ENCODE measurements around the gene IRAK1. TPM values are rescaled to one million over a fixed set of nuclear protein-coding genes. Genes with fewer than 3 reads are reported as not detected.

Gene IRAK1
- total and polyA plus RNA-seq, 2 of the 8 experiments (the other 6 are each of a cell fraction or from before 2014, with no cell fraction given): 26.6 to 41.7 TPM

- H3K56ac ChIP-seq (replicated peaks; ENCODE audit: insufficient read length, low read depth, low read length): no peak overlapping the region
- H4K5ac ChIP-seq (ENCODE audit: insufficient read length, low read depth, low read length): no peak overlapping the region
- H3K79me1 ChIP-seq (ENCODE audit: low read depth, low read length): no peaks in the 10 kb centered on the region
- no peak overlapping the region for H3K4me2 ChIP-seq (ENCODE audit: insufficient read depth in 1 of 2, low read depth in 2 of 2, low read length in 2 of 2)
- H4K8ac ChIP-seq (ENCODE audit: extremely low read depth, insufficient read depth, low read length): no peak overlapping the region
- peaks cover 0 to 3% (median under 1%) of the 10 kb centered on the region in 4 experiments; a peak in 1 of 7 replicates for H3K4me1 ChIP-seq (replicated peaks in 1 of 4; ENCODE audit: control insufficient read depth in 3 of 4, insufficient read depth in 4 of 4, low read length in 3 of 4)
- no peak overlapping the region for H3K18ac ChIP-seq (ENCODE audit: extremely low read depth, low read length)
- ChIA-PET CTCF (ENCODE audit: partially characterized antibody) (interaction anchor here (0.9 to 1.2 kb wide), 2 partner anchors 11 to 39 kb away, joined by 3 read pairs; no protein-coding TSS in a partner anchor), POLR2A (ENCODE audit: partially characterized antibody) (interaction anchor here (1.3 to 2.0 kb wide), 3 partner anchors 9 to 36 kb away, joined by 4 to 8 read pairs (median 7); partner anchors contain the start of gene IRAK1)
- H2AK5ac ChIP-seq (ENCODE audit: low read depth, low read length): no peak overlapping the region
- H2BK120ac ChIP-seq (replicated peaks; ENCODE audit: low read depth, low read length): no peak overlapping the region
- H3K9me3 ChIP-seq (ENCODE audit: insufficient read depth in 2 of 2, low read depth in 1 of 2, low read length in 1 of 2): no peaks in the 10 kb centered on the region
- H3K14ac ChIP-seq (ENCODE audit: insufficient read length): no peak overlapping the region
- no peak overlapping the region for H2BK12ac ChIP-seq (ENCODE audit: low read depth, low read length)
- FAIRE-seq: no peak
- H3K4ac ChIP-seq (replicated peaks; ENCODE audit: insufficient read length, low read depth, low read length): no peak overlapping the region
- H3K9ac ChIP-seq (replicated peaks in 1 of 4; ENCODE audit: extremely low read depth in 1 of 4, low read depth in 3 of 4, low read length in 3 of 4): no peak overlapping the region
- no peaks in the 10 kb centered on the region; a peak in 2 of 8 replicates for H3K36me3 ChIP-seq (ENCODE audit: control insufficient read depth in 2 of 4, insufficient read depth in 4 of 4, low read length in 3 of 4)
- no peak overlapping the region for H3K27ac ChIP-seq (ENCODE audit: low read depth, low read length)
- no peaks in the 10 kb centered on the region for H3K79me2 ChIP-seq (ENCODE audit: control insufficient read depth in 1 of 2, insufficient read depth in 2 of 2, low read length in 2 of 2)
- H2AFZ ChIP-seq (ENCODE audit: low read length): no peak overlapping the region
- H4K20me1 ChIP-seq (replicated peaks in 1 of 2; ENCODE audit: control insufficient read depth in 1 of 2, insufficient read depth in 2 of 2, low read length in 2 of 2): no peaks in the 10 kb centered on the region
- H2BK20ac ChIP-seq (ENCODE audit: low read length): no peak overlapping the region
- H3K23ac ChIP-seq (ENCODE audit: insufficient read length): no peak overlapping the region
- no peak overlapping the region for H2BK5ac ChIP-seq (ENCODE audit: low read depth, low read length)
- no peak for DNase-seq (ENCODE audit: low read depth in 1 of 2, low spot score in 2 of 2)
- 91% methylated on average over 9 of the region's 18 CpGs; no CpG with 5 or more reads in 1 of the 2 experiments for WGBS, 2 experiments (ENCODE audit: extremely low coverage in 1 of 2, insufficient coverage in 1 of 2, insufficient read length in 1 of 2, insufficient replicate concordance in 2 of 2, low coverage in 1 of 2, low lambda C conversion rate in 2 of 2, missing lambda C conversion rate in 1 of 2)
- no peak overlapping the region for H3K4me3 ChIP-seq (ENCODE audit: extremely low read depth in 1 of 4, insufficient read depth in 2 of 4, low read depth in 3 of 4, low read length in 4 of 4)
- H2BK15ac ChIP-seq (ENCODE audit: low read length): no peak overlapping the region
- H3K23me2 ChIP-seq (ENCODE audit: low read depth, low read length): no peaks in the 10 kb centered on the region
- no peaks in the 10 kb centered on the region for H3K27me3 ChIP-seq (replicated peaks in 1 of 4; ENCODE audit: control insufficient read depth in 3 of 4, extremely low read depth in 1 of 4, insufficient read depth in 3 of 4, low read length in 3 of 4)
- H4K91ac ChIP-seq (replicated peaks; ENCODE audit: insufficient read length, low read length): no peak overlapping the region
- TF ChIP-seq, protein P1, sequence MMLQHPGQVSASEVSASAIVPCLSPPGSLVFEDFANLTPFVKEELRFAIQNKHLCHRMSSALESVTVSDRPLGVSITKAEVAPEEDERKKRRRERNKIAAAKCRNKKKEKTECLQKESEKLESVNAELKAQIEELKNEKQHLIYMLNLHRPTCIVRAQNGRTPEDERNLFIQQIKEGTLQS (IDR thresholded peaks at IDR 0.05; ENCODE audit: insufficient read depth, low read depth, low read length): no peak
- no peak for TF ChIP-seq KDM5A (IDR thresholded peaks at IDR 0.05; ENCODE audit: low read length)
- TF ChIP-seq, protein P2, sequence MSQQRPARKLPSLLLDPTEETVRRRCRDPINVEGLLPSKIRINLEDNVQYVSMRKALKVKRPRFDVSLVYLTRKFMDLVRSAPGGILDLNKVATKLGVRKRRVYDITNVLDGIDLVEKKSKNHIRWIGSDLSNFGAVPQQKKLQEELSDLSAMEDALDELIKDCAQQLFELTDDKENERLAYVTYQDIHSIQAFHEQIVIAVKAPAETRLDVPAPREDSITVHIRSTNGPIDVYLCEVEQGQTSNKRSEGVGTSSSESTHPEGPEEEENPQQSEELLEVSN (IDR thresholded peaks at IDR 0.05): no peak
- no peak for TF ChIP-seq GTF2F1 (IDR thresholded peaks at IDR 0.05; ENCODE audit: borderline replicate concordance, low read depth, low read length)
- no peak for TF ChIP-seq EP300 (IDR thresholded peaks at IDR 0.05; ENCODE audit: borderline replicate concordance in 1 of 2, low read depth in 2 of 2, low read length in 2 of 2)
- no peak for TF ChIP-seq RAD21 (IDR thresholded peaks at IDR 0.05 in 1 of 2, conservative IDR thresholded peaks at IDR 0.05 in 1 of 2; ENCODE audit: low read depth in 2 of 2, low read length in 2 of 2)
- TF ChIP-seq BCL11A (IDR thresholded peaks at IDR 0.05; ENCODE audit: low read depth in 2 of 2, low read length in 2 of 2): no peak
- TF ChIP-seq, protein P3, sequence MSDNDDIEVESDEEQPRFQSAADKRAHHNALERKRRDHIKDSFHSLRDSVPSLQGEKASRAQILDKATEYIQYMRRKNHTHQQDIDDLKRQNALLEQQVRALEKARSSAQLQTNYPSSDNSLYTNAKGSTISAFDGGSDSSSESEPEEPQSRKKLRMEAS (IDR thresholded peaks at IDR 0.05): no peak
Observed at GRCh38 chrX:154010330-154011087, 9.2 kb downstream of the IRAK1 start.
